Mesothelial cell of epicardium (in vitro differentiated cells): Measurements from ENCODE around the gene TMEM258. TPM values are rescaled to one million over a fixed set of nuclear protein-coding genes. Genes with fewer than 3 reads are reported as not detected.
A peak's percentile ranks its signal among the peaks of the same experiment; 100 is the strongest.

Experiments used
- DNase-seq, 2 experiments: peaks; one replicate each; pipeline ENCODE4 v3.0.0; 2021; ENCODE audit warnings: low spot score in 2 of 2; ENCODE audit not compliant: unreplicated experiment in 2 of 2
- H3K27ac Mint-ChIP-seq: 2 replicates; pipeline ENCODE4 v1.8.0; 2021; ENCODE audit warnings: mixed read lengths
- H3K27me3 Mint-ChIP-seq: 2 replicates; pipeline ENCODE4 v1.8.0; 2021; ENCODE audit warnings: low read depth, mixed read lengths
- H3K36me3 Mint-ChIP-seq: 2 replicates; pipeline ENCODE4 v1.8.0; 2021; ENCODE audit warnings: mixed read lengths
- H3K4me1 Mint-ChIP-seq: 2 replicates; pipeline ENCODE4 v1.8.0; 2021; ENCODE audit warnings: mixed read lengths
- H3K4me3 Mint-ChIP-seq: 2 replicates; pipeline ENCODE4 v1.8.0; 2021; ENCODE audit warnings: mild to moderate bottlenecking, moderate library complexity, mixed read lengths
- H3K9me3 Mint-ChIP-seq: 2 replicates; pipeline ENCODE4 v1.8.0; 2021; ENCODE audit warnings: mixed read lengths
- CTCF ChIP-seq: fragments of 200-600 bp; sonication (generic); IDR thresholded peaks from one replicate; pipeline ENCODE4 v1.5.0; 2021; ENCODE audit warnings: antibody characterized with exemption; ENCODE audit not compliant: unreplicated experiment
- total RNA-seq: library from RNA; stranded (reverse); gene quantifications from 3 replicates; pipeline ENCODE4 v1.2.1, GENCODE V29; 2021

Gene TMEM258
- total RNA-seq, 1 donor from 2014 or later, result 154 TPM

- Mint-ChIP-seq H3K4me3 (no peak overlapping the region), H3K36me3 (peaks cover 11% of the 10 kb centered on the region), H3K27me3 (no peaks in the 10 kb centered on the region), H3K27ac (peak overlapping the region; percentile 81), H3K9me3 (no peaks in the 10 kb centered on the region), H3K4me1 (peaks cover 16% of the 10 kb centered on the region)
- TF ChIP-seq CTCF, result peak; percentile 74
- DNase-seq, result peak in 1 of 2 experiments; percentile 71
These were observed 5.0 kb upstream of the TMEM258 start for GRCh38 chr11:61797263-61797944.

- peaks cover 25% of the 10 kb centered on the region for H3K4me1 Mint-ChIP-seq
- DNase-seq, result no peak
- no peaks in the 10 kb centered on the region for H3K9me3 Mint-ChIP-seq
- H3K4me3 Mint-ChIP-seq, result no peak overlapping the region
- H3K27me3 Mint-ChIP-seq, result no peaks in the 10 kb centered on the region
- peaks cover 5% of the 10 kb centered on the region for H3K36me3 Mint-ChIP-seq
- TF ChIP-seq CTCF, result no peak
- no peak overlapping the region for H3K27ac Mint-ChIP-seq
These were observed 3.6 kb upstream of the TMEM258 start for GRCh38 chr11:61795876-61796526.

- no peak for TF ChIP-seq CTCF
- H3K27ac Mint-ChIP-seq, result no peak overlapping the region
- no peak for DNase-seq
- peaks cover 4% of the 10 kb centered on the region for H3K36me3 Mint-ChIP-seq
- no peak overlapping the region for H3K4me3 Mint-ChIP-seq
- H3K4me1 Mint-ChIP-seq, result peaks cover 25% of the 10 kb centered on the region
- no peaks in the 10 kb centered on the region for H3K9me3 Mint-ChIP-seq
- H3K27me3 Mint-ChIP-seq, result no peaks in the 10 kb centered on the region
These were observed 3.1 kb upstream of the TMEM258 start for GRCh38 chr11:61795459-61795858.

GRCh38 chr11:61794579-61794978, 2.2 kb upstream of the TMEM258 start:
- no peak for DNase-seq
- H3K4me3 Mint-ChIP-seq, result no peak overlapping the region
- no peak for TF ChIP-seq CTCF
- H3K9me3 Mint-ChIP-seq, result no peaks in the 10 kb centered on the region
- peaks cover 25% of the 10 kb centered on the region for H3K4me1 Mint-ChIP-seq
- H3K36me3 Mint-ChIP-seq, result peaks cover 4% of the 10 kb centered on the region
- no peaks in the 10 kb centered on the region for H3K27me3 Mint-ChIP-seq
- no peak overlapping the region for H3K27ac Mint-ChIP-seq

GRCh38 chr11:61793829-61794204, 1.4 kb upstream of the TMEM258 start:
- no peak for TF ChIP-seq CTCF
- Mint-ChIP-seq H3K9me3 (no peaks in the 10 kb centered on the region), H3K27ac (peak overlapping the region; percentile 56), H3K4me1 (peaks cover 25% of the 10 kb centered on the region), H3K27me3 (no peaks in the 10 kb centered on the region), H3K36me3 (peaks cover 5% of the 10 kb centered on the region), H3K4me3 (peak overlapping the region; percentile 90)
- no peak for DNase-seq
